GM13976 (cell line): ENCODE measurements around the gene PLPP7.
A peak's percentile ranks its signal among the peaks of the same experiment; 100 is the strongest.
"Not testable (repeated sequence)": the region's sequence is repeated elsewhere in the genome, so short reads cannot be mapped to it uniquely, and the experiment has no call there.

Source experiments
- DNase-seq: peaks from one replicate; pipeline ENCODE4 v3.0.0; 2012; ENCODE audit warnings: low spot score
- CTCF ChIP-seq: IDR thresholded peaks from 2 replicates; pipeline ENCODE4 v1.5.1; 2012; ENCODE audit warnings: borderline replicate concordance, mild to moderate bottlenecking; ENCODE audit not compliant: insufficient read depth; ENCODE audit errors: extremely low read depth, missing control alignments, control extremely low read depth
- in situ Hi-C: fragments of 300-500 bp; cut with MboI; formaldehyde crosslinking; loops from one replicate; pipeline ENCODE4 v1.12.0; 2022; ENCODE audit warnings: low sequenced_read_pairs, mixed read lengths, inconsistent platforms; ENCODE audit not compliant: unreplicated experiment

The PLPP7 gene

GRCh38 chr9:131266266-131267229 is 23.0 kb upstream of the PLPP7 start:
- in situ Hi-C loops, result no loop called here
- no peak for TF ChIP-seq CTCF
- no peak for DNase-seq

- in situ Hi-C loops, result no loop called here
- peak; percentile 79 for DNase-seq
- TF ChIP-seq CTCF, result no peak
Observed at GRCh38 chr9:131270171-131271015, 19.1 kb upstream of the PLPP7 start.

- in situ Hi-C loops, DNase-seq: not testable (repeated sequence)
Observed at GRCh38 chr9:131271016-131271273, 18.6 kb upstream of the PLPP7 start.

- in situ Hi-C loops, result no loop called here
- no peak for DNase-seq
- TF ChIP-seq CTCF, result no peak
Observed at GRCh38 chr9:131271506-131271931, 18.0 kb upstream of the PLPP7 start.

GRCh38 chr9:131272212-131272611 is 17.3 kb upstream of the PLPP7 start:
- no peak for DNase-seq
- no peak for TF ChIP-seq CTCF
- in situ Hi-C loops, result no loop called here

- no peak for TF ChIP-seq CTCF
- peak; percentile 64 for DNase-seq
- in situ Hi-C loops, result no loop called here
Observed at GRCh38 chr9:131273146-131273855, 16.2 kb upstream of the PLPP7 start.
